WTC11 (cell line): ENCODE data around the gene SAMD4A.

Source experiments
- AR ChIP-seq: fragments of 250-450 bp; sonication (Bioruptor Pico); IDR thresholded peaks from 2 replicates; pipeline ENCODE4 v1.9.0; 2021; ENCODE audit warnings: mild to moderate bottlenecking
- CREM ChIP-seq: sonication (generic); formaldehyde crosslinking; IDR thresholded peaks from 2 replicates; pipeline ENCODE4 v1.8.1; 2022; ENCODE audit warnings: mild to moderate bottlenecking, missing genetic modification reagents, moderate library complexity
- CTCF ChIP-seq: fragments of 200-600 bp; IDR thresholded peaks from 2 replicates; pipeline ENCODE4 v1.8.0; 2022; ENCODE audit warnings: antibody characterized with exemption
- E2F4 ChIP-seq: sonication (generic); formaldehyde crosslinking; IDR thresholded peaks from 2 replicates; pipeline ENCODE4 v1.8.1; 2022; ENCODE audit warnings: low read depth, mild to moderate bottlenecking, moderate library complexity, missing genetic modification reagents, borderline replicate concordance
- ESRRA ChIP-seq: sonication (generic); formaldehyde crosslinking; IDR thresholded peaks from 2 replicates; pipeline ENCODE4 v1.8.1; 2022; ENCODE audit warnings: mild to moderate bottlenecking, missing genetic modification reagents, borderline replicate concordance
- FOXK1 ChIP-seq: sonication (generic); formaldehyde crosslinking; IDR thresholded peaks from 2 replicates; pipeline ENCODE4 v1.8.0; 2022; ENCODE audit warnings: mild to moderate bottlenecking, moderate library complexity, missing genetic modification reagents
- FOXP1 ChIP-seq: sonication (generic); formaldehyde crosslinking; IDR thresholded peaks from 2 replicates; pipeline ENCODE4 v1.8.0; 2022; ENCODE audit warnings: missing genetic modification reagents, mild to moderate bottlenecking, moderate library complexity, borderline replicate concordance
- NFE2L1 ChIP-seq: sonication (generic); formaldehyde crosslinking; IDR thresholded peaks from 2 replicates; pipeline ENCODE4 v1.8.1; 2023; ENCODE audit warnings: missing genetic modification reagents
- NFYB ChIP-seq: sonication (generic); formaldehyde crosslinking; conservative IDR thresholded peaks from 2 replicates; pipeline ENCODE4 v1.8.0; 2022; ENCODE audit warnings: low read depth, missing genetic modification reagents
- TCF7 ChIP-seq: sonication (generic); formaldehyde crosslinking; IDR thresholded peaks from 2 replicates; pipeline ENCODE4 v1.8.0; 2022; ENCODE audit warnings: mild to moderate bottlenecking, low read depth, missing genetic modification reagents, moderate library complexity
- TEAD1 ChIP-seq: sonication (generic); formaldehyde crosslinking; IDR thresholded peaks from 2 replicates; pipeline ENCODE4 v1.8.0; 2022; ENCODE audit warnings: mild to moderate bottlenecking, missing genetic modification reagents
- USF2 ChIP-seq: sonication (generic); formaldehyde crosslinking; IDR thresholded peaks from 2 replicates; pipeline ENCODE4 v1.8.1; 2023; ENCODE audit warnings: mild to moderate bottlenecking, missing genetic modification reagents, moderate library complexity
- ZBTB43 ChIP-seq: sonication (generic); formaldehyde crosslinking; IDR thresholded peaks from 2 replicates; pipeline ENCODE4 v1.8.1; 2023; ENCODE audit warnings: mild to moderate bottlenecking, missing genetic modification reagents
- ZNF138 ChIP-seq: sonication (generic); formaldehyde crosslinking; conservative IDR thresholded peaks from 2 replicates; pipeline ENCODE4 v1.8.1; 2022; ENCODE audit warnings: mild to moderate bottlenecking, moderate library complexity, missing genetic modification reagents

- TF ChIP-seq TEAD1 (CRISPR knock-in tag), result no peak
- TF ChIP-seq NFE2L1, result no peak
- no peak for TF ChIP-seq FOXK1 (CRISPR knock-in tag)
- TF ChIP-seq CTCF, result no peak
- TF ChIP-seq FOXP1 (CRISPR knock-in tag), result no peak
- no peak for TF ChIP-seq ZNF138 (CRISPR knock-in tag)
- TF ChIP-seq E2F4, result no peak
- TF ChIP-seq ESRRA (CRISPR knock-in tag), result no peak
- no peak for TF ChIP-seq AR (CRISPR knock-in tag)
- TF ChIP-seq TCF7 (CRISPR knock-in tag), result no peak
- no peak for TF ChIP-seq NFYB (CRISPR knock-in tag)
- no peak for TF ChIP-seq USF2 (CRISPR knock-in tag)
- no peak for TF ChIP-seq CREM (CRISPR knock-in tag)
- no peak for TF ChIP-seq ZBTB43 (CRISPR knock-in tag)
Observed at GRCh38 chr14:54812617-54813016, 245.7 kb downstream of the SAMD4A start.
